Peyer's patch (tissue), 4 donors: Measurements from ENCODE around the gene STXBP5L. TPM values are rescaled to one million over a fixed set of nuclear protein-coding genes. Genes with fewer than 3 reads are reported as not detected.
"Not testable (repeated sequence)": the region's sequence is repeated elsewhere in the genome, so short reads cannot be mapped to it uniquely, and the experiment has no call there.

Experiments used
- DNase-seq, 3 donors: peaks; one replicate each; pipeline ENCODE4 v3.0.0-alpha.2; 2017 to 2019
- H3K27ac ChIP-seq, 4 donors: fragments of 200-600 bp; sonication (generic); one replicate each; pipeline ENCODE4 v1.5.1; 2016 to 2019
- H3K27me3 ChIP-seq, 2 donors: fragments of 200-600 bp; sonication (generic); one replicate each; pipeline ENCODE4 v1.5.1; 2019
- H3K36me3 ChIP-seq, 3 donors: fragments of 200-600 bp; sonication (generic); one replicate each; pipeline ENCODE4 v1.5.1; 2016 to 2019
- H3K4me1 ChIP-seq, 4 donors: fragments of 200-600 bp; sonication (generic); one replicate each; pipeline ENCODE4 v1.5.1; 2016 to 2019
- H3K4me3 ChIP-seq, 4 donors: fragments of 200-600 bp; sonication (generic); 1 replicate in 3 of 4; 2 replicates in 1 of 4; pipeline ENCODE4 v1.5.1; 2016 to 2019; ENCODE audit warnings: mild to moderate bottlenecking in 1 of 4
- H3K9me3 ChIP-seq, 4 donors: fragments of 200-600 bp; sonication (generic); one replicate each; pipeline ENCODE4 v1.5.1; 2016 to 2019; ENCODE audit warnings: mild to moderate bottlenecking in 1 of 4
- POLR2A ChIP-seq, 2 donors: fragments of 450-650 bp; IDR thresholded peaks; one replicate each; pipeline ENCODE4 v1.5.1; 2017; ENCODE audit warnings: antibody characterized with exemption in 2 of 2, mild to moderate bottlenecking in 2 of 2, moderate library complexity in 2 of 2
- total RNA-seq, 4 donors: library from RNA; depleted of rRNA; stranded (reverse); fragments of >200 nt; gene quantifications; one replicate each; pipeline ENCODE4 v1.1.0, GENCODE V29; 2016
- TF ChIP-seq, protein P1 (sequence below), 6 experiments: fragments of 450-650 bp in 4 of 6; fragments of 200-600 bp in 2 of 6; sonication (generic) in 1 of 6; IDR thresholded peaks; one replicate each; pipeline ENCODE4 v1.5.1; 2017 to 2019; ENCODE audit warnings: antibody characterized with exemption in 6 of 6, mild to moderate bottlenecking in 3 of 6, moderate library complexity in 1 of 6

STXBP5L gene
- total RNA-seq, 4 donors from 2014 or later = under 0.01 to 1.1 (median 0.22) TPM

- DNase-seq = no peak
- Histone ChIP-seq H3K27ac (no peak overlapping the region), H3K27me3 (no peaks in the 10 kb centered on the region), H3K4me3 (no peak overlapping the region), H3K36me3 (no peaks in the 10 kb centered on the region), H3K4me1 (no peaks in the 10 kb centered on the region), H3K9me3 (no peaks in the 10 kb centered on the region)
- no peak for TF ChIP-seq POLR2A (IDR thresholded peaks at IDR 0.05)
- TF ChIP-seq, protein P1, sequence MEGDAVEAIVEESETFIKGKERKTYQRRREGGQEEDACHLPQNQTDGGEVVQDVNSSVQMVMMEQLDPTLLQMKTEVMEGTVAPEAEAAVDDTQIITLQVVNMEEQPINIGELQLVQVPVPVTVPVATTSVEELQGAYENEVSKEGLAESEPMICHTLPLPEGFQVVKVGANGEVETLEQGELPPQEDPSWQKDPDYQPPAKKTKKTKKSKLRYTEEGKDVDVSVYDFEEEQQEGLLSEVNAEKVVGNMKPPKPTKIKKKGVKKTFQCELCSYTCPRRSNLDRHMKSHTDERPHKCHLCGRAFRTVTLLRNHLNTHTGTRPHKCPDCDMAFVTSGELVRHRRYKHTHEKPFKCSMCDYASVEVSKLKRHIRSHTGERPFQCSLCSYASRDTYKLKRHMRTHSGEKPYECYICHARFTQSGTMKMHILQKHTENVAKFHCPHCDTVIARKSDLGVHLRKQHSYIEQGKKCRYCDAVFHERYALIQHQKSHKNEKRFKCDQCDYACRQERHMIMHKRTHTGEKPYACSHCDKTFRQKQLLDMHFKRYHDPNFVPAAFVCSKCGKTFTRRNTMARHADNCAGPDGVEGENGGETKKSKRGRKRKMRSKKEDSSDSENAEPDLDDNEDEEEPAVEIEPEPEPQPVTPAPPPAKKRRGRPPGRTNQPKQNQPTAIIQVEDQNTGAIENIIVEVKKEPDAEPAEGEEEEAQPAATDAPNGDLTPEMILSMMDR (IDR thresholded peaks at IDR 0.05) = no peak
Observed at GRCh38 chr3:121096953-121097352, 188.9 kb downstream of the STXBP5L start.

DNA sequence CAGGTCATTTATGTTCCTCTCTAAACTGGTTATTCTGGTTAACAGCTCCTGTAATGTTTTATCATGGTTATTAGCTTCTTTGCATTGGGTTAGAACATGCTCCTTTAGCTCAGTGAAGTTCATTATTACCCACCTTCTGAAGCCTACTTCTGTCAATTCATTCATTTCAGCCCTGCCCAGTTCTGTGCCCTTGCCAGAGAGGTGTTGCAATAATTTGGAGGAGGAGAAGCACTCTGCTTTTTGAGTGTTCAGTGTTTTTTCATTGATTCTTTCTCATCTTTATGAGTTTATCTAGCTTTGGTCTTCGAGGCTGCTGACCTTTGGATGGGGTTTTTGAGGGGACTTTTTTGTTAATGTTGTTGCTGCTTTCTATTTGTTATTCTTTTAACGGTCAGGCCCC is 203.1 kb downstream of the STXBP5L start:
- H3K27me3 ChIP-seq, DNase-seq, H3K4me1 ChIP-seq, H3K27ac ChIP-seq, H3K4me3 ChIP-seq, H3K36me3 ChIP-seq, H3K9me3 ChIP-seq: not testable (repeated sequence)

GRCh38 chr3:121111914-121112612 is 204.1 kb downstream of the STXBP5L start:
- no peak for DNase-seq
- H3K9me3 ChIP-seq = no peaks in the 10 kb centered on the region
- no peaks in the 10 kb centered on the region for H3K36me3 ChIP-seq
- H3K27ac ChIP-seq = no peak overlapping the region
- no peaks in the 10 kb centered on the region for H3K4me1 ChIP-seq
- no peak for TF ChIP-seq POLR2A (IDR thresholded peaks at IDR 0.05)
- H3K4me3 ChIP-seq = no peak overlapping the region
- no peaks in the 10 kb centered on the region for H3K27me3 ChIP-seq

DNA sequence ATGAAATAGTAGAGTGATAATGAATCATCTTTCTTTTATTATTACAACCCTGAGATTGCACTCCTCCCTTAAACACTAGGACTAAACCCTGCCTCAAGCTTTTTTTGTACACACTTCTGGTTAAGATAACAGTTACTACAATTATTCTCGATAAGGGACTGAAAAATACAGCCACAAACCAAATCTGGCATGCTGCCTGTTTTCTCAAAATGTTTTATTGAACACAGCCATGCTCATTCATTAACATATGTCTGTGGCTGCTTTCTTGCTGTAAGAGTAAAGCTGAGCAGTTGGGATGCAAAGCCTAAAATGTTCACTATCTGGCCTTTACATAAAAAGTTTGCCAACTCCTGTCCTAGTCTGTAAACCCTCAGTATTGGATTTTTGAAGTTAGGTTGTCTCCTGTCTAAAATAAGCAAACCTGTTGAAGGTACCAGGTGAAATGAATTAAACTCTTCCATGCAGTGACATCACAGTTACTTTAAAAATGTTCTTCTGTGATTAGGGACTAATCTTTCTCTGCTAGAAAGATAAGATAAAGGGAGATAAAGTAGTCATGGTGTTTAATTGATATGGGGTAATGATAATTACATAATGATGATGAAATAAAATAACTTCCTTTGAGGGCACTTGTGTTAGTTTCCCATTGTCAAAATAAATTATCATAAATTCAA is 218.2 kb downstream of the STXBP5L start:
- Histone ChIP-seq H3K27me3 (no peaks in the 10 kb centered on the region), H3K27ac (no peak overlapping the region), H3K36me3 (no peaks in the 10 kb centered on the region), H3K4me3 (no peak overlapping the region), H3K4me1 (no peaks in the 10 kb centered on the region), H3K9me3 (no peaks in the 10 kb centered on the region)
- TF ChIP-seq, protein P1 (IDR thresholded peaks at IDR 0.05) = no peak
- TF ChIP-seq POLR2A (IDR thresholded peaks at IDR 0.05) = no peak
- no peak for DNase-seq

DNA sequence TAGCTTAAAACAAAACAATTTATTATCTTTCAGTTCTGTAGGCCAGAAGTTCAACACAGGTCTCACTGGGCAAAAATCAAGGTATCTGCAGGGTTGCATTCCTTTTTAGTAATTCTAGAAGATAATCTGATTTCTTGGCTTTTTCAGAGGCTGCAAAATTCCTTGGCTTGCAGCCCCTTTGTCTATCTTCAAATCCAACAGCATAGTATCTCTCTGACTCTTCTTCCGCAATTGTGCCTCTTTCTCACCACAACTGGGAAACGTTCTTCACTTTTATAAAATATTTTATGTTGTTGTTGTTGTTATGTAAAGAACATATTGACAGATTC is 218.7 kb downstream of the STXBP5L start:
- Histone ChIP-seq H3K36me3 (no peaks in the 10 kb centered on the region), H3K4me1 (no peaks in the 10 kb centered on the region), H3K9me3 (no peaks in the 10 kb centered on the region), H3K4me3 (no peak overlapping the region), H3K27ac (no peak overlapping the region), H3K27me3 (no peaks in the 10 kb centered on the region)
- DNase-seq = no peak
- no peak for TF ChIP-seq POLR2A (IDR thresholded peaks at IDR 0.05)
- TF ChIP-seq, protein P1 (IDR thresholded peaks at IDR 0.05) = no peak

- Histone ChIP-seq H3K27ac (no peak overlapping the region), H3K4me3 (no peak overlapping the region), H3K27me3 (no peaks in the 10 kb centered on the region), H3K4me1 (no peaks in the 10 kb centered on the region), H3K36me3 (no peaks in the 10 kb centered on the region), H3K9me3 (no peaks in the 10 kb centered on the region)
- no peak for DNase-seq
- TF ChIP-seq, protein P1 (IDR thresholded peaks at IDR 0.05) = peak in 1 of 6 experiments; percentile 7
- TF ChIP-seq POLR2A (IDR thresholded peaks at IDR 0.05) = no peak
Observed at GRCh38 chr3:121152573-121152972, 244.6 kb downstream of the STXBP5L start.
